GM21515 (cell line): ENCODE results near the gene RUBCN.
"Not testable (repeated sequence)": the region's sequence is repeated elsewhere in the genome, so short reads cannot be mapped to it uniquely, and the experiment has no call there.

ENCODE experiments used
- ATAC-seq: cut with Tn5 transposase; IDR thresholded peaks from one replicate; pipeline ENCODE4 v1.9.1; 2021; ENCODE audit not compliant: unreplicated experiment

The RUBCN gene

GRCh38 chr3:197687570-197687969 lies 49.1 kb downstream of the RUBCN start:
- no peak for ATAC-seq

GRCh38 chr3:197686899-197687298 lies 49.8 kb downstream of the RUBCN start:
- no peak for ATAC-seq

- no peak for ATAC-seq
Observed at GRCh38 chr3:197685546-197685945, 51.2 kb downstream of the RUBCN start.

GRCh38 chr3:197683191-197683590 lies 53.5 kb downstream of the RUBCN start:
- no peak for ATAC-seq

- no peak for ATAC-seq
Observed at GRCh38 chr3:197682713-197683112, 54.0 kb downstream of the RUBCN start.

GRCh38 chr3:197680955-197681521 lies 55.7 kb downstream of the RUBCN start:
- no peak for ATAC-seq

GRCh38 chr3:197675951-197676350 lies 60.8 kb downstream of the RUBCN start:
- no peak for ATAC-seq

- ATAC-seq, result no peak
Observed at GRCh38 chr3:197675563-197675860, 61.2 kb downstream of the RUBCN start.

GRCh38 chr3:197674741-197675562 lies 61.8 kb downstream of the RUBCN start:
- ATAC-seq, result no peak

GRCh38 chr3:197673170-197673569 lies 63.5 kb downstream of the RUBCN start:
- ATAC-seq, result no peak

- no peak for ATAC-seq
Observed at GRCh38 chr3:197670361-197670760, 66.3 kb downstream of the RUBCN start.

- ATAC-seq, result no peak
Observed at GRCh38 chr3:197667968-197668367, 68.7 kb downstream of the RUBCN start.

- ATAC-seq, result not testable (repeated sequence)
Observed at GRCh38 chr3:197667293-197667692, 69.4 kb downstream of the RUBCN start.

GRCh38 chr3:197666221-197666842 lies 70.4 kb downstream of the RUBCN start:
- not testable (repeated sequence) for ATAC-seq

- ATAC-seq, result not testable (repeated sequence)
Observed at GRCh38 chr3:197665549-197665948, 71.2 kb downstream of the RUBCN start.

GRCh38 chr3:197665142-197665491 lies 71.6 kb downstream of the RUBCN start:
- peak; percentile 85 for ATAC-seq

- peak; percentile 47 for ATAC-seq
Observed at GRCh38 chr3:197664414-197665141, 72.1 kb downstream of the RUBCN start.

GRCh38 chr3:197663367-197664140 lies 73.2 kb downstream of the RUBCN start:
- ATAC-seq, result not testable (repeated sequence)

- ATAC-seq, result not testable (repeated sequence)
Observed at GRCh38 chr3:197662352-197662751, 74.4 kb downstream of the RUBCN start.

GRCh38 chr3:197661874-197662273 lies 74.8 kb downstream of the RUBCN start:
- ATAC-seq, result not testable (repeated sequence)
